ENCODE results near the gene GRK7.

Gene GRK7

DNA sequence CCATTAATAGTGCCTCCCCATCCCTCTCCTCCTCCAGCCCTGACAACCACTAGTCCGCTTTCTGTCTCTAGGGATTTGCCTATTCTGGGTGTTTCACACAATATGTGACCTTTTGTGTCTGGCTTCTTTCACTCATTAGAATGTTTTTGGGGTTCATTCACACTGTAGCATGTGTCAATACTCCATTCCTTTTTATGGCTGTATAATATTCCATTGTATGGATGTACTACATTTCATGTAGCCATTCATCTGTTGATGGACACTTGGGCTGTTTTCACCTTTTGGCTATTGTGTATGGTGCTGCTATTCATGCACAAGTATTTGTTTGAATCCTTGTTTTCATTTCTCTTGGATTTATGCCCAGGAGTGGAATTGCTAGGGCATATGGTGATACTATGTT, 16.5 kb downstream of the GRK7 start:
- H2AFZ ChIP-seq (ENCODE audit: insufficient read depth, low read length, poor library complexity): no peak overlapping the region
- H3K27ac ChIP-seq (ENCODE audit: low read depth, low read length): no peak overlapping the region
- no peak overlapping the region for H3K4me3 ChIP-seq (ENCODE audit: low read depth, low read length)
- H3K9ac ChIP-seq (ENCODE audit: low read length): no peak overlapping the region
- no peak overlapping the region for H3K18ac ChIP-seq (ENCODE audit: low read length)
- no peak overlapping the region for H3K4ac ChIP-seq (ENCODE audit: low read depth, low read length)
- H3K79me2 ChIP-seq (ENCODE audit: control insufficient read depth, insufficient read depth, low read length, poor library complexity): no peaks in the 10 kb centered on the region
- H2AK5ac ChIP-seq (ENCODE audit: low read length): no peak overlapping the region
- no peak overlapping the region for H2BK12ac ChIP-seq (ENCODE audit: low read length)
- H3K79me1 ChIP-seq (ENCODE audit: low read length): no peaks in the 10 kb centered on the region
- H3K14ac ChIP-seq (ENCODE audit: low read length): no peak overlapping the region
- H3K9me3 ChIP-seq (ENCODE audit: insufficient read depth, low read depth, low read length): no peaks in the 10 kb centered on the region
- no peak overlapping the region for H4K12ac ChIP-seq (ENCODE audit: low read depth, low read length)
- DNase-seq: no peak
- H3K23ac ChIP-seq (ENCODE audit: low read length): no peak overlapping the region
- H2BK120ac ChIP-seq (ENCODE audit: insufficient read depth, low read length, poor library complexity): no peak overlapping the region
- no peak overlapping the region for H2BK5ac ChIP-seq (ENCODE audit: low read depth, low read length, poor library complexity)
- H3K27me3 ChIP-seq (ENCODE audit: insufficient read depth, low read length): no peaks in the 10 kb centered on the region
- no peak overlapping the region for H3K4me2 ChIP-seq (ENCODE audit: low read length)
- no peaks in the 10 kb centered on the region for H3K36me3 ChIP-seq (ENCODE audit: control insufficient read depth in 1 of 2, insufficient read depth in 2 of 2, low read length in 2 of 2)
- H4K91ac ChIP-seq (ENCODE audit: low read depth, low read length): no peak overlapping the region
- no peaks in the 10 kb centered on the region for H3K4me1 ChIP-seq (ENCODE audit: control insufficient read depth in 1 of 2, insufficient read depth in 2 of 2, low read length in 2 of 2)
- H4K8ac ChIP-seq (ENCODE audit: low read depth, low read length): no peak overlapping the region
- WGBS (ENCODE audit: extremely low coverage, insufficient coverage, insufficient read length): no CpG with 5 or more reads among the region's 1 CpG

DNA sequence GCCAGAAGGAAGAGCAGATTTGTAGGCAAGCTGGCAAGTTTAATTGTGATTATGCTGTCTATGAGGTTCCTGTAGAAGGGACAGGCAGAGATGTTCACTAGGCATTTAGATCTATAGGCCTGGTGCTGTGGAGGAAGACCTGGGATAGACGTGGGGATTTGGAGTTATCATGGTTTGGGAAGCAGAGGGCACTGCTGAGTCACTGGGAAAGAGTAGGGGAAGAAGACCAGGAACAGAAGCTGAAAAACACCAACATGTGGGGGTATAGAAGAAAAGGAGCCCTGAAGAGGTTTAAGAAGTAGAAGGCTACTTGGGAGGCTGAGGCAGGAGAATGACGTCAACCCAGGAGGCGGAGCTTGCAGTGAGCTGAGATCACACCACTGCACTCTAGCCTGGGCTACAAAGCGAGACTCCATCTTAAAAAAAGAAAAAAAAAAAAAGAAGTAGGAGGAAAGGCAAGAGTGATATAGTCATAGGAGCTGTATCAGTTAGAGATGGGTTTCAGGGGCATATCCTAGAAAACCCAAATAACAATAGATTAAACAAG, 19.3 kb downstream of the GRK7 start:
- Histone ChIP-seq H3K9me3 (ENCODE audit: insufficient read depth, low read depth, low read length) (no peaks in the 10 kb centered on the region), H3K27ac (ENCODE audit: low read depth, low read length) (no peak overlapping the region), H3K27me3 (ENCODE audit: insufficient read depth, low read length) (no peaks in the 10 kb centered on the region), H3K79me2 (ENCODE audit: control insufficient read depth, insufficient read depth, low read length, poor library complexity) (no peaks in the 10 kb centered on the region), H3K4me1 (ENCODE audit: control insufficient read depth in 1 of 2, insufficient read depth in 2 of 2, low read length in 2 of 2) (no peaks in the 10 kb centered on the region), H2BK120ac (ENCODE audit: insufficient read depth, low read length, poor library complexity) (no peak overlapping the region), H3K14ac (ENCODE audit: low read length) (no peak overlapping the region), H3K9ac (ENCODE audit: low read length) (no peak overlapping the region), H3K4me2 (ENCODE audit: low read length) (no peak overlapping the region), H4K91ac (ENCODE audit: low read depth, low read length) (no peak overlapping the region), H3K23ac (ENCODE audit: low read length) (no peak overlapping the region), H4K12ac (ENCODE audit: low read depth, low read length) (no peak overlapping the region), H3K4ac (ENCODE audit: low read depth, low read length) (no peak overlapping the region), H2AFZ (ENCODE audit: insufficient read depth, low read length, poor library complexity) (no peak overlapping the region), H4K8ac (ENCODE audit: low read depth, low read length) (no peak overlapping the region), H3K18ac (ENCODE audit: low read length) (no peak overlapping the region), H2AK5ac (ENCODE audit: low read length) (no peak overlapping the region), H3K36me3 (ENCODE audit: control insufficient read depth in 1 of 2, insufficient read depth in 2 of 2, low read length in 2 of 2) (no peaks in the 10 kb centered on the region), H2BK12ac (ENCODE audit: low read length) (no peak overlapping the region), H2BK5ac (ENCODE audit: low read depth, low read length, poor library complexity) (no peak overlapping the region), H3K4me3 (ENCODE audit: low read depth, low read length) (no peak overlapping the region), H3K79me1 (ENCODE audit: low read length) (no peaks in the 10 kb centered on the region)
- no peak for DNase-seq
- no CpG with 5 or more reads among the region's 4 CpGs for WGBS (ENCODE audit: extremely low coverage, insufficient coverage, insufficient read length)

DNA sequence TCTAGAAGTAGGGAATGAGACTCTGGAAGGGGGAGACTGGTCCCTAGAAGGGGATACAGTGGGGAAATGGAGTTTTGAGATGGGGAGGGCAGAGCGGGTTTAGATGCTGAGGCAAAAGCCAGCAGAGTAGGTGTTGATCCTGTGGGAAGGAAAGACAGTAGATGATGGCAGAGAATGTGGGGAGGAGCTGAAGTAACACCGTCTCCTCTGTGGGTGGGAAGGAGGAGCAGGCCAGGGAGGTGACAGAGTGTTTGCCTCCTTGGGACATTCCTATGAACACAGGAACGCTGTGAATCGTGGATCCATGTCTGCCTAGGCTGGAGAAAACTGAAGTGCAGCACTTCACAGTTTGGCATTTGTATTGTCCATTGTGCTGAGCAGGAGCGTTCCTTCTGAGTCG, 20.4 kb downstream of the GRK7 start:
- no peak overlapping the region for H4K91ac ChIP-seq (ENCODE audit: low read depth, low read length)
- no peaks in the 10 kb centered on the region for H3K9me3 ChIP-seq (ENCODE audit: insufficient read depth, low read depth, low read length)
- H4K12ac ChIP-seq (ENCODE audit: low read depth, low read length): no peak overlapping the region
- H3K27me3 ChIP-seq (ENCODE audit: insufficient read depth, low read length): no peaks in the 10 kb centered on the region
- H3K4me3 ChIP-seq (ENCODE audit: low read depth, low read length): no peak overlapping the region
- no peak overlapping the region for H3K4me2 ChIP-seq (ENCODE audit: low read length)
- H3K4ac ChIP-seq (ENCODE audit: low read depth, low read length): no peak overlapping the region
- no peaks in the 10 kb centered on the region for H3K36me3 ChIP-seq (ENCODE audit: control insufficient read depth in 1 of 2, insufficient read depth in 2 of 2, low read length in 2 of 2)
- no peak overlapping the region for H3K18ac ChIP-seq (ENCODE audit: low read length)
- no peak overlapping the region for H3K14ac ChIP-seq (ENCODE audit: low read length)
- no peaks in the 10 kb centered on the region for H3K79me2 ChIP-seq (ENCODE audit: control insufficient read depth, insufficient read depth, low read length, poor library complexity)
- H3K4me1 ChIP-seq (ENCODE audit: control insufficient read depth in 1 of 2, insufficient read depth in 2 of 2, low read length in 2 of 2): no peaks in the 10 kb centered on the region
- H2AFZ ChIP-seq (ENCODE audit: insufficient read depth, low read length, poor library complexity): no peak overlapping the region
- no peak overlapping the region for H3K27ac ChIP-seq (ENCODE audit: low read depth, low read length)
- no peak overlapping the region for H2BK12ac ChIP-seq (ENCODE audit: low read length)
- H3K23ac ChIP-seq (ENCODE audit: low read length): no peak overlapping the region
- DNase-seq: no peak
- no peak overlapping the region for H4K8ac ChIP-seq (ENCODE audit: low read depth, low read length)
- H2AK5ac ChIP-seq (ENCODE audit: low read length): no peak overlapping the region
- no peak overlapping the region for H2BK120ac ChIP-seq (ENCODE audit: insufficient read depth, low read length, poor library complexity)
- no peak overlapping the region for H2BK5ac ChIP-seq (ENCODE audit: low read depth, low read length, poor library complexity)
- no CpG with 5 or more reads among the region's 6 CpGs for WGBS (ENCODE audit: extremely low coverage, insufficient coverage, insufficient read length)
- no peaks in the 10 kb centered on the region for H3K79me1 ChIP-seq (ENCODE audit: low read length)
- no peak overlapping the region for H3K9ac ChIP-seq (ENCODE audit: low read length)

DNA sequence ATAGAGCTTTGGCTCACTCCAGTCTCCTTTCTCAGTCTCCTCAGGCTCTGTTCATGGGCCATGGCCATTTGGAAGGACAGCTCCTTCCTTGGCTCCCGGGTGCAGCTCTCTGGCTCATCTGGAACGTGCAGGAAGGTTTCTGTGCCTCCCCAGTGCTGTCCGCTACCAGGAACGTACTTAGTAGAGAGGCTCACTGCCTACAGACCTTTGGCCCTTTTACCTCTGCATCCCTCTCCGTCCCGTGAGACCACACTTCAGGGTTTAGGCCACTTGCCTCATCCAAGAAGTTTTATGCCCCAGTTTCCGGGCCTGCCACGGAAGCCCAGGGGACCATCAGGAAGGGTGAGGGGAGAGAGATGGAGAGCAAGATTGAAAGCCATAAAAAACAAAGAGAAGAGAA, 20.9 kb downstream of the GRK7 start:
- Histone ChIP-seq H3K9ac (ENCODE audit: low read length) (no peak overlapping the region), H2AK5ac (ENCODE audit: low read length) (no peak overlapping the region), H2BK12ac (ENCODE audit: low read length) (no peak overlapping the region), H3K4me3 (ENCODE audit: low read depth, low read length) (no peak overlapping the region), H4K12ac (ENCODE audit: low read depth, low read length) (no peak overlapping the region), H3K4me2 (ENCODE audit: low read length) (no peak overlapping the region), H3K36me3 (ENCODE audit: control insufficient read depth in 1 of 2, insufficient read depth in 2 of 2, low read length in 2 of 2) (no peaks in the 10 kb centered on the region), H2AFZ (ENCODE audit: insufficient read depth, low read length, poor library complexity) (no peak overlapping the region), H3K14ac (ENCODE audit: low read length) (no peak overlapping the region), H2BK5ac (ENCODE audit: low read depth, low read length, poor library complexity) (no peak overlapping the region), H3K4me1 (ENCODE audit: control insufficient read depth in 1 of 2, insufficient read depth in 2 of 2, low read length in 2 of 2) (no peaks in the 10 kb centered on the region), H3K4ac (ENCODE audit: low read depth, low read length) (no peak overlapping the region), H4K8ac (ENCODE audit: low read depth, low read length) (no peak overlapping the region), H3K79me2 (ENCODE audit: control insufficient read depth, insufficient read depth, low read length, poor library complexity) (no peaks in the 10 kb centered on the region), H3K27ac (ENCODE audit: low read depth, low read length) (no peak overlapping the region), H2BK120ac (ENCODE audit: insufficient read depth, low read length, poor library complexity) (no peak overlapping the region), H3K9me3 (ENCODE audit: insufficient read depth, low read depth, low read length) (no peaks in the 10 kb centered on the region), H3K27me3 (ENCODE audit: insufficient read depth, low read length) (no peaks in the 10 kb centered on the region), H3K79me1 (ENCODE audit: low read length) (no peaks in the 10 kb centered on the region), H3K23ac (ENCODE audit: low read length) (no peak overlapping the region), H4K91ac (ENCODE audit: low read depth, low read length) (no peak overlapping the region), H3K18ac (ENCODE audit: low read length) (no peak overlapping the region)
- no peak for DNase-seq
- no CpG with 5 or more reads among the region's 8 CpGs for WGBS (ENCODE audit: extremely low coverage, insufficient coverage, insufficient read length)
